Vagina (tissue), 2 donors: ENCODE results near the gene LHPP. TPM values are rescaled to one million over a fixed set of nuclear protein-coding genes. Genes with fewer than 3 reads are reported as not detected.

Experiments
- DNase-seq, 2 donors: peaks; one replicate each; pipeline ENCODE4 v3.0.0-alpha.2; 2017; ENCODE audit errors: extremely low spot score in 2 of 2
- H3K27ac ChIP-seq: fragments of 200-600 bp; sonication (generic); one replicate; pipeline ENCODE4 v1.5.1; 2019
- H3K27me3 ChIP-seq: fragments of 200-600 bp; sonication (generic); one replicate; pipeline ENCODE4 v1.5.1; 2019
- H3K36me3 ChIP-seq, 2 donors: fragments of 200-600 bp; sonication (generic); one replicate each; pipeline ENCODE4 v1.5.1; 2017 to 2019
- H3K4me1 ChIP-seq: fragments of 200-600 bp; sonication (generic); one replicate; pipeline ENCODE4 v1.5.1; 2019
- H3K4me3 ChIP-seq, 2 donors: fragments of 200-600 bp; sonication (generic); 1 replicate in 1 of 2; 2 replicates in 1 of 2; pipeline ENCODE4 v1.5.1; 2016 to 2019
- H3K9me3 ChIP-seq: fragments of 200-600 bp; sonication (generic); one replicate; pipeline ENCODE4 v1.5.1; 2019
- POLR2A ChIP-seq, 2 donors: fragments of 450-650 bp; IDR thresholded peaks; one replicate each; pipeline ENCODE4 v1.6.1; 2017; ENCODE audit warnings: antibody characterized with exemption in 2 of 2, mild to moderate bottlenecking in 2 of 2, moderate library complexity in 2 of 2
- POLR2AphosphoS5 ChIP-seq, 2 donors: sonication (generic); formaldehyde crosslinking; IDR thresholded peaks; one replicate each; pipeline ENCODE4 v1.9.0; 2017; ENCODE audit warnings: antibody characterized with exemption in 2 of 2, mild to moderate bottlenecking in 2 of 2, low read depth in 1 of 2; ENCODE audit not compliant: insufficient read depth in 1 of 2
- intact Hi-C: fragments of 100-400 bp; cut with DNase I; formaldehyde crosslinking; loops from one replicate; pipeline ENCODE4 v1.15.1; 2023
- total RNA-seq: library from RNA; depleted of rRNA; stranded (reverse); fragments of >200 nt; gene quantifications from one replicate; pipeline ENCODE4 v1.2.3, GENCODE V29; 2016
- TF ChIP-seq, protein P1 (sequence below), 3 experiments: fragments of 450-650 bp in 2 of 3; fragments of 200-600 bp in 1 of 3; sonication (generic) in 1 of 3; IDR thresholded peaks; one replicate each; pipeline ENCODE4 v1.5.1; 2017 to 2019; ENCODE audit warnings: antibody characterized with exemption in 3 of 3, mild to moderate bottlenecking in 2 of 3, moderate library complexity in 2 of 3

LHPP gene
- total RNA-seq, 1 donor from 2014 or later: 20.1 TPM

DNA sequence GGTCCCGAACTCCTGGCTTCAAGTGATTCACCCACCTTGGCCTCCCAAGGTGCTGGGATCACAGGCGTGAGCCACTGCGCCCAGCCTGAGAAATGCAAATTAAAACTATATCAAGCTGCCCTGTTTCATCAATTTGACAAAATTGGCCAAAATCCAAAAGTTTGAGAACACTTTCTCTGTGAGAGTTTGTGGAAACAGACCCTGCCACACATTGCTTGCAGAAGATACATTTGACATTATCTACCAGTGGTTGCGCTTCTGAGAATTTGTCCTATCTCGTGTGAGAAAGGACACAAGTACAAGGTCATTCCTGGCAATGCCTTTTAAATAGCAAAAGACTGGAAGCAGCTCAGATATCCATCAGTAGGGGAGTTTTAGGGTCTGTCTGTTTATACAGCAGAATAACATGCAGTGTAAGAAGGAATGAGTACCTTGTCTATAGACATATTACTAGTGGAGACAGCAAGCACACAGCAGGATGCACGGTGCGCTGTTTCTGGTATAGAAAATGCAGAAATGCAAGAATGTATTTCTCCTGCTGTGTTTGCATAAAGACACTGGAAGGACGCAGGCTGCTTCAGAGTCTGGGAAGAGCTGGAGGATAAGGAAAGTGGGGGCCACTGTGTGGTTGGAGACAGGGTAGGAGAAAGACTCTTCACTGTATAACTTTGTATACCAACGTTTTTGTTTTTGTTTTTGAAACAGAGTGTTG, 4.3 kb downstream of the LHPP start:
- Histone ChIP-seq H3K36me3 (no peaks in the 10 kb centered on the region), H3K4me3 (no peak overlapping the region), H3K27me3 (no peaks in the 10 kb centered on the region), H3K9me3 (no peaks in the 10 kb centered on the region), H3K27ac (no peak overlapping the region), H3K4me1 (no peaks in the 10 kb centered on the region)
- DNase-seq: no peak
- intact Hi-C loops: no loop called here
- TF ChIP-seq, protein P1, sequence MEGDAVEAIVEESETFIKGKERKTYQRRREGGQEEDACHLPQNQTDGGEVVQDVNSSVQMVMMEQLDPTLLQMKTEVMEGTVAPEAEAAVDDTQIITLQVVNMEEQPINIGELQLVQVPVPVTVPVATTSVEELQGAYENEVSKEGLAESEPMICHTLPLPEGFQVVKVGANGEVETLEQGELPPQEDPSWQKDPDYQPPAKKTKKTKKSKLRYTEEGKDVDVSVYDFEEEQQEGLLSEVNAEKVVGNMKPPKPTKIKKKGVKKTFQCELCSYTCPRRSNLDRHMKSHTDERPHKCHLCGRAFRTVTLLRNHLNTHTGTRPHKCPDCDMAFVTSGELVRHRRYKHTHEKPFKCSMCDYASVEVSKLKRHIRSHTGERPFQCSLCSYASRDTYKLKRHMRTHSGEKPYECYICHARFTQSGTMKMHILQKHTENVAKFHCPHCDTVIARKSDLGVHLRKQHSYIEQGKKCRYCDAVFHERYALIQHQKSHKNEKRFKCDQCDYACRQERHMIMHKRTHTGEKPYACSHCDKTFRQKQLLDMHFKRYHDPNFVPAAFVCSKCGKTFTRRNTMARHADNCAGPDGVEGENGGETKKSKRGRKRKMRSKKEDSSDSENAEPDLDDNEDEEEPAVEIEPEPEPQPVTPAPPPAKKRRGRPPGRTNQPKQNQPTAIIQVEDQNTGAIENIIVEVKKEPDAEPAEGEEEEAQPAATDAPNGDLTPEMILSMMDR (IDR thresholded peaks at IDR 0.05): no peak
- TF ChIP-seq POLR2AphosphoS5 (IDR thresholded peaks at IDR 0.05; ENCODE audit: insufficient read depth in 1 of 2, low read depth in 1 of 2) (no peak), POLR2A (IDR thresholded peaks at IDR 0.05) (no peak)

DNA sequence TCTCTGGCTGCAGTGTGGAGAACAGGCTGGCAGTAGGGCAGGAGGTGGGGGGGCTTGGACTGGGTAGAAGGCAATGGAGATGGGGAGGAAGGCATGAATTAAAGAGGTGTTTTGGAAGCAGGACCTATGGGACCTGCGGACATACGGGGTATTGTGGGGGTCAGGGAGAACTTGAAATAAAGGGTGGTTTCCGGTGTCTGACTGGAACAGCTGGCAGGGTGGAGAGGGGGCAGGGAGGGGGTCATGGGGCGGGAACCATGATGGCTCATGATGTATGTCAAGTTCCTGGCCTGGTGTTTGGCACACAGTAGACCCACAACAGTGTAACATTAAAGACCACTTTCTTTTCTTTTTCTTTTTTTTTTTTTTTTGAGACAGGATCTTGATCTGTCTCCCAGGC, 5.5 kb downstream of the LHPP start:
- no peak for DNase-seq
- no peak overlapping the region for H3K4me3 ChIP-seq
- H3K27ac ChIP-seq: no peak overlapping the region
- no peaks in the 10 kb centered on the region for H3K9me3 ChIP-seq
- H3K27me3 ChIP-seq: no peaks in the 10 kb centered on the region
- no peaks in the 10 kb centered on the region for H3K36me3 ChIP-seq
- intact Hi-C loops: no loop called here
- TF ChIP-seq, protein P1 (IDR thresholded peaks at IDR 0.05): no peak
- no peak for TF ChIP-seq POLR2AphosphoS5 (IDR thresholded peaks at IDR 0.05; ENCODE audit: insufficient read depth in 1 of 2, low read depth in 1 of 2)
- TF ChIP-seq POLR2A (IDR thresholded peaks at IDR 0.05): no peak
- H3K4me1 ChIP-seq: no peaks in the 10 kb centered on the region

DNA sequence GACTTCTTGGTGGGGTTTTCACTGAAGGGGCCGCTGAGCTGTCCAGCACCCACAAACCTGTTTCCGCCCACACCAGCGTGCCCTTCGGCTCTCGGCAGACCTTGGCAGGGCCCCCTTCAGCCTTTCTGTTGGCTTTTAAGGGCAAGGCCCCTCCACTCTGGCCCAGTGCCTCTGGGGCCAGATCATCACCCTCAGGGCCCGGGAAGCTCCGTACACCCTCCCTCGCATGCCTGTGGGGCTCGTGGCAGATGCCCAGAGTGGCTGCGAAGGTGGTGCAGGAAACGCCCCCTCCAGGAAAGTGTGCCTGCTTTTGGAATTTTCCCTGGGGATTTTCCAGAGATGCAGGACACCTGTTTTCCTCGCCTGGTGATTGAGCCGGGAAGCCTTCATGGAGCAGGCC, 7.0 kb downstream of the LHPP start:
- Histone ChIP-seq H3K27ac (no peak overlapping the region), H3K4me1 (no peaks in the 10 kb centered on the region), H3K4me3 (no peak overlapping the region), H3K36me3 (no peaks in the 10 kb centered on the region), H3K9me3 (no peaks in the 10 kb centered on the region), H3K27me3 (no peaks in the 10 kb centered on the region)
- TF ChIP-seq POLR2A (IDR thresholded peaks at IDR 0.05) (no peak), POLR2AphosphoS5 (IDR thresholded peaks at IDR 0.05; ENCODE audit: insufficient read depth in 1 of 2, low read depth in 1 of 2) (no peak)
- TF ChIP-seq, protein P1 (IDR thresholded peaks at IDR 0.05): no peak
- DNase-seq: no peak
- intact Hi-C loops: no loop called here

DNA sequence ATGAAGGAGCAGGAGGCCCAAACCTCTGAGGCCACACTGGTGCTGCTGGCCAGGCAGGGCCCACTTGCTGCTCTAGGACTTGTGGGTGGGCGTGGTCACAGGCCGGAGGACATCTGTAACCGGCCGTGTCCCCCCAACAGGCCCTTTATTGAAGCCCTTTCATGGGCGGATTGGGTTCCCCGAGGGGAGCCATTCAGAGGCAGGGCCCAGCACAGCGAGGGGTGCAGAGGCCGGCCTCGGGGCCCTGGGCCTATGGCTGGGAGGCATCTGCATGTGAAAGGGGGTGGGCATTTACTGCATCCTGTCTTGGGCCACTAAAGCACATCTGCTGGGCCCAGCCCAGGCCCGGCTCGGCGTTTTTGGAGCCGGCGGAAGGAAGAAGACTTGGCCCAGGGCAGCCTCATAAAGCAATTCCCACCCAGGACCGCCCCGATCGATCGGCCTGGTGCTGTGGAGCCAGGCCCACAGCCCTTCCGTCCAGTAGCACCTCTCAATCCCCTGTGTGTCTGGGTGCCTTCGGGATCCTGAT, 8.4 kb downstream of the LHPP start:
- Histone ChIP-seq H3K4me3 (no peak overlapping the region), H3K9me3 (no peaks in the 10 kb centered on the region), H3K4me1 (no peaks in the 10 kb centered on the region), H3K27me3 (no peaks in the 10 kb centered on the region), H3K27ac (no peak overlapping the region), H3K36me3 (no peaks in the 10 kb centered on the region)
- no peak for TF ChIP-seq POLR2AphosphoS5 (IDR thresholded peaks at IDR 0.05; ENCODE audit: insufficient read depth in 1 of 2, low read depth in 1 of 2)
- TF ChIP-seq, protein P1 (IDR thresholded peaks at IDR 0.05): no peak
- TF ChIP-seq POLR2A (IDR thresholded peaks at IDR 0.05): no peak
- no peak for DNase-seq
- intact Hi-C loops: no loop called here
